Measurements from ENCODE around the gene ARID4B. TPM values are rescaled to one million over a fixed set of nuclear protein-coding genes. Genes with fewer than 3 reads are reported as not detected.

ARID4B gene
- total RNA-seq, 1 experiment from 2014 or later: 48.7 TPM

- Mint-ChIP-seq H3K36me3 (ENCODE audit: insufficient read depth, unreplicated experiment) (peaks cover 76% of the 10 kb centered on the region), H3K27me3 (ENCODE audit: insufficient read depth, unreplicated experiment) (no peaks in the 10 kb centered on the region), H3K4me1 (ENCODE audit: insufficient read depth, unreplicated experiment) (peaks cover 3% of the 10 kb centered on the region), H3K4me3 (ENCODE audit: unreplicated experiment) (no peak overlapping the region), H3K27ac (ENCODE audit: low read depth, unreplicated experiment) (no peak overlapping the region), H3K9me3 (ENCODE audit: unreplicated experiment) (no peaks in the 10 kb centered on the region)
- intact Hi-C loops (cut with micrococcal nuclease): no loop called here
- ChIA-PET CTCF (interaction anchor here (0.5 to 3.5 kb wide), 6 partner anchors 8 to 658 kb away, joined by 3 to 15 read pairs (median 3); partner anchors contain the start of gene RBM34), POLR2A (interaction anchor here (0.7 to 4.1 kb wide), 6 partner anchors 9 to 16 kb away, joined by 3 to 30 read pairs (median 4); partner anchors contain the start of gene RBM34)
- no peak for TF ChIP-seq CTCF (IDR thresholded peaks at IDR 0.05; ENCODE audit: unreplicated experiment)
- DNase-seq (ENCODE audit: unreplicated experiment): no peak
- no TSS peak for BruUV-seq (replicated peaks)
Measured at GRCh38 chr1:235145639-235146038, 182.3 kb downstream of the ARID4B start.

GRCh38 chr1:235142991-235143390 lies 185.0 kb downstream of the ARID4B start:
- Mint-ChIP-seq H3K4me3 (ENCODE audit: unreplicated experiment) (no peak overlapping the region), H3K27me3 (ENCODE audit: insufficient read depth, unreplicated experiment) (no peaks in the 10 kb centered on the region), H3K36me3 (ENCODE audit: insufficient read depth, unreplicated experiment) (peaks cover 84% of the 10 kb centered on the region), H3K27ac (ENCODE audit: low read depth, unreplicated experiment) (no peak overlapping the region), H3K4me1 (ENCODE audit: insufficient read depth, unreplicated experiment) (no peaks in the 10 kb centered on the region), H3K9me3 (ENCODE audit: unreplicated experiment) (no peaks in the 10 kb centered on the region)
- DNase-seq (ENCODE audit: unreplicated experiment): no peak
- no peak for TF ChIP-seq CTCF (IDR thresholded peaks at IDR 0.05; ENCODE audit: unreplicated experiment)
- BruUV-seq (replicated peaks): no TSS peak
- POLR2A ChIA-PET: interaction anchor here (1.5 to 2.2 kb wide), 4 partner anchors 10 to 16 kb away, joined by 5 to 6 read pairs (median 6); partner anchors contain the start of gene TOMM20
- CTCF ChIA-PET: interaction anchor here (1.7 kb wide), 1 partner anchor 39 kb away, joined by 7 read pairs; no protein-coding TSS in a partner anchor
- intact Hi-C loops (cut with micrococcal nuclease): no loop called here

- ChIA-PET CTCF (interaction anchor here (1.5 to 2.3 kb wide), 4 partner anchors 16 to 652 kb away, joined by 5 to 7 read pairs (median 6); partner anchors contain the start of gene B3GALNT2), POLR2A (interaction anchor here (0.6 to 2.5 kb wide), 7 partner anchors 9 to 1830 kb away, joined by 3 to 25 read pairs (median 4); partner anchors contain the start of genes RBM34 and TOMM20)
- no peaks in the 10 kb centered on the region for H3K27me3 Mint-ChIP-seq (ENCODE audit: insufficient read depth, unreplicated experiment)
- H3K36me3 Mint-ChIP-seq (ENCODE audit: insufficient read depth, unreplicated experiment): peaks cover 88% of the 10 kb centered on the region
- no peak overlapping the region for H3K27ac Mint-ChIP-seq (ENCODE audit: low read depth, unreplicated experiment)
- intact Hi-C loops (cut with micrococcal nuclease): no loop called here
- no peaks in the 10 kb centered on the region for H3K9me3 Mint-ChIP-seq (ENCODE audit: unreplicated experiment)
- no TSS peak for BruUV-seq (replicated peaks)
- DNase-seq (ENCODE audit: unreplicated experiment): no peak
- TF ChIP-seq CTCF (IDR thresholded peaks at IDR 0.05; ENCODE audit: unreplicated experiment): no peak
- no peak overlapping the region for H3K4me3 Mint-ChIP-seq (ENCODE audit: unreplicated experiment)
- H3K4me1 Mint-ChIP-seq (ENCODE audit: insufficient read depth, unreplicated experiment): no peaks in the 10 kb centered on the region
Measured at GRCh38 chr1:235139315-235139714, 188.7 kb downstream of the ARID4B start.

GRCh38 chr1:235138821-235139220 lies 189.2 kb downstream of the ARID4B start:
- Mint-ChIP-seq H3K36me3 (ENCODE audit: insufficient read depth, unreplicated experiment) (peaks cover 88% of the 10 kb centered on the region), H3K9me3 (ENCODE audit: unreplicated experiment) (no peaks in the 10 kb centered on the region), H3K27ac (ENCODE audit: low read depth, unreplicated experiment) (no peak overlapping the region), H3K4me3 (ENCODE audit: unreplicated experiment) (no peak overlapping the region), H3K27me3 (ENCODE audit: insufficient read depth, unreplicated experiment) (no peaks in the 10 kb centered on the region), H3K4me1 (ENCODE audit: insufficient read depth, unreplicated experiment) (no peaks in the 10 kb centered on the region)
- intact Hi-C loops (cut with micrococcal nuclease): no loop called here
- no peak for TF ChIP-seq CTCF (IDR thresholded peaks at IDR 0.05; ENCODE audit: unreplicated experiment)
- BruUV-seq (replicated peaks): no TSS peak
- POLR2A ChIA-PET: interaction anchor here (0.5 to 2.5 kb wide), 8 partner anchors 9 to 1830 kb away, joined by 3 to 25 read pairs (median 4); partner anchors contain the start of genes RBM34 and TOMM20
- DNase-seq (ENCODE audit: unreplicated experiment): no peak
- CTCF ChIA-PET: interaction anchor here (1.5 to 1.8 kb wide), 3 partner anchors 17 to 366 kb away, joined by 5 to 6 read pairs (median 5); partner anchors contain the start of gene B3GALNT2

All from MCF 10A (cell line).